IMR-90 (cell line): ENCODE results near the gene GPC5. TPM values are rescaled to one million over a fixed set of nuclear protein-coding genes. Genes with fewer than 3 reads are reported as not detected.

Source experiments
- ATAC-seq: fragments of 200-7000 bp; cut with Tn5 transposase; 2 replicates; pipeline ENCODE4 v1.9.1; 2020; ENCODE audit warnings: low read depth, mild to moderate bottlenecking, moderate library complexity
- BruUV-seq: library from RNA; stranded (reverse); fragments of 400-500 nt; replicated peaks from 2 replicates; lab custom pipeline; 2021; lab: Mats Ljungman, UMichigan
- CTCF ChIA-PET: fragments of 300-600 bp; formaldehyde crosslinking; extraction: SDS; loops from one replicate; lab custom pipeline; 2021; ENCODE audit warnings: antibody characterized with exemption; lab: Yijun Ruan, JAX
- POLR2A ChIA-PET: fragments of 300-600 bp; sonication (Branson Sonifier 250); formaldehyde crosslinking; loops from one replicate; lab custom pipeline; 2022; ENCODE audit warnings: antibody characterized with exemption; ENCODE audit not compliant: unreplicated experiment; lab: Charles Lee
- DNase-seq: peaks from one replicate; pipeline ENCODE4 v3.0.0; 2013
- H2AFZ ChIP-seq: replicated peaks from 2 replicates; pipeline ENCODE3; 2013; ENCODE audit warnings: low read length, mild to moderate bottlenecking; ENCODE audit not compliant: poor library complexity
- H2AK5ac ChIP-seq: 2 replicates; pipeline ENCODE4 v1.6.1; 2013; ENCODE audit warnings: low read depth, low read length, inconsistent platforms
- H2AK9ac ChIP-seq: replicated peaks from 2 replicates; pipeline ENCODE3; 2013; ENCODE audit warnings: mild to moderate bottlenecking, low read depth, low read length, moderate library complexity; ENCODE audit not compliant: poor library complexity
- H2BK120ac ChIP-seq: 2 replicates; pipeline ENCODE4 v1.6.1; 2013; ENCODE audit warnings: low read depth, low read length, inconsistent platforms
- H2BK15ac ChIP-seq: 3 replicates; pipeline ENCODE4 v1.6.1; 2013; ENCODE audit warnings: low read depth, low read length, inconsistent platforms
- H2BK20ac ChIP-seq: 2 replicates; pipeline ENCODE4 v1.6.1; 2013; ENCODE audit warnings: low read depth, mild to moderate bottlenecking, inconsistent platforms, low read length, moderate library complexity
- H2BK5ac ChIP-seq: 2 replicates; pipeline ENCODE4 v1.6.1; 2013; ENCODE audit warnings: mild to moderate bottlenecking, low read depth, low read length, inconsistent platforms; ENCODE audit not compliant: poor library complexity, severe bottlenecking
- H3K14ac ChIP-seq: replicated peaks from 2 replicates; pipeline ENCODE4 v1.6.1; 2013; ENCODE audit warnings: low read depth, low read length, inconsistent platforms
- H3K18ac ChIP-seq: 2 replicates; pipeline ENCODE4 v1.6.1; 2013; ENCODE audit warnings: low read depth, low read length, control low read depth
- H3K23ac ChIP-seq: 2 replicates; pipeline ENCODE4 v1.6.1; 2013; ENCODE audit warnings: low read depth, low read length, inconsistent platforms
- H3K27ac ChIP-seq: 2 replicates; pipeline ENCODE4 v1.5.1; 2013; ENCODE audit warnings: mild to moderate bottlenecking, control low read depth, low read length; ENCODE audit not compliant: insufficient read depth
- H3K27me3 ChIP-seq: 2 replicates; pipeline ENCODE4 v1.6.1; 2013; ENCODE audit warnings: low read length; ENCODE audit not compliant: control insufficient read depth, insufficient read depth
- H3K36me3 ChIP-seq: 2 replicates; pipeline ENCODE4 v1.6.1; 2013; ENCODE audit warnings: low read length, mixed read lengths; ENCODE audit not compliant: control insufficient read depth, insufficient read depth
- H3K4ac ChIP-seq: 2 replicates; pipeline ENCODE4 v1.6.1; 2013; ENCODE audit warnings: low read depth, low read length, inconsistent platforms
- H3K4me1 ChIP-seq: 2 replicates; pipeline ENCODE4 v1.6.1; 2013; ENCODE audit warnings: low read length, mixed read lengths; ENCODE audit not compliant: control insufficient read depth, insufficient read depth
- H3K4me2 ChIP-seq: 2 replicates; pipeline ENCODE4 v1.6.1; 2013; ENCODE audit warnings: low read depth, mild to moderate bottlenecking, control low read depth, low read length, moderate library complexity
- H3K4me3 ChIP-seq: 2 replicates; pipeline ENCODE4 v1.5.1; 2013; ENCODE audit warnings: low read depth, mild to moderate bottlenecking, control low read depth, low read length, moderate library complexity; ENCODE audit not compliant: insufficient read depth
- H3K56ac ChIP-seq: 2 replicates; pipeline ENCODE4 v1.6.1; 2013; ENCODE audit warnings: low read length, inconsistent platforms; ENCODE audit not compliant: insufficient read depth; ENCODE audit errors: extremely low read depth
- H3K79me1 ChIP-seq, 2 experiments: 2 replicates each; pipeline ENCODE4 v1.6.1; 2013; ENCODE audit warnings: low read length in 2 of 2, inconsistent platforms in 1 of 2, low read depth in 1 of 2
- H3K9ac ChIP-seq: 2 replicates; pipeline ENCODE4 v1.6.1; 2013; ENCODE audit warnings: low read depth, low read length, control low read depth
- H3K9me1 ChIP-seq: 2 replicates; pipeline ENCODE4 v1.6.1; 2013; ENCODE audit warnings: low read length, inconsistent platforms; ENCODE audit not compliant: insufficient read depth
- H3K9me3 ChIP-seq: 2 replicates; pipeline ENCODE4 v1.6.1; 2013; ENCODE audit warnings: low read length; ENCODE audit not compliant: control insufficient read depth, insufficient read depth
- H4K20me1 ChIP-seq: 2 replicates; pipeline ENCODE4 v1.6.1; 2013; ENCODE audit warnings: low read length, inconsistent platforms; ENCODE audit not compliant: insufficient read depth
- H4K5ac ChIP-seq: 2 replicates; pipeline ENCODE4 v1.6.1; 2013; ENCODE audit warnings: mild to moderate bottlenecking, low read depth, low read length, control low read depth
- H4K8ac ChIP-seq, 2 experiments: 2 replicates each; pipeline ENCODE4 v1.6.1; 2013; ENCODE audit warnings: low read depth in 2 of 2, low read length in 2 of 2, control low read depth in 1 of 2, inconsistent platforms in 1 of 2
- H4K91ac ChIP-seq: 2 replicates; pipeline ENCODE4 v1.6.1; 2013; ENCODE audit warnings: low read depth, low read length, inconsistent platforms; ENCODE audit not compliant: insufficient read depth
- BHLHE40 ChIP-seq: fragments of 150-350 bp; IDR thresholded peaks from 2 replicates; pipeline ENCODE4 v1.6.1; 2016; ENCODE audit warnings: mild to moderate bottlenecking, low read depth, low read length
- CHD1 ChIP-seq: IDR thresholded peaks from 2 replicates; pipeline ENCODE4 v1.6.1; 2012; ENCODE audit warnings: low read depth, low read length, improper control_type of control experiment
- ELK1 ChIP-seq: fragments of 150-350 bp; IDR thresholded peaks from 2 replicates; pipeline ENCODE4 v1.6.1; 2016; ENCODE audit warnings: low read depth, mild to moderate bottlenecking, low read length, moderate library complexity, borderline replicate concordance
- FOS ChIP-seq: fragments of 150-350 bp; IDR thresholded peaks from 2 replicates; pipeline ENCODE4 v1.6.1; 2016; ENCODE audit warnings: low read depth, low read length
- MAZ ChIP-seq: IDR thresholded peaks from 2 replicates; pipeline ENCODE4 v1.6.1; 2012; ENCODE audit warnings: low read depth, mild to moderate bottlenecking, low read length, improper control_type of control experiment, moderate library complexity, borderline replicate concordance
- MXI1 ChIP-seq: IDR thresholded peaks from 2 replicates; pipeline ENCODE4 v1.6.1; 2012; ENCODE audit warnings: low read depth, mild to moderate bottlenecking, low read length, moderate library complexity, borderline replicate concordance
- NFE2L2 ChIP-seq: fragments of 150-350 bp; IDR thresholded peaks from 2 replicates; pipeline ENCODE4 v1.6.1; 2016; ENCODE audit warnings: low read depth, mild to moderate bottlenecking, low read length
- POLR2A ChIP-seq: IDR thresholded peaks from 2 replicates; pipeline ENCODE4 v1.6.1; 2012; ENCODE audit warnings: mild to moderate bottlenecking, low read depth, low read length
- RAD21 ChIP-seq: IDR thresholded peaks from 2 replicates; pipeline ENCODE4 v1.6.1; 2012; ENCODE audit warnings: low read length, improper control_type of control experiment
- SMC3 ChIP-seq: fragments of 150-350 bp; IDR thresholded peaks from 2 replicates; pipeline ENCODE4 v1.6.1; 2016; ENCODE audit warnings: low read depth, mild to moderate bottlenecking, antibody characterized with exemption, low read length, moderate library complexity
- WGBS, 2 experiments: methylation state at CpG; one replicate each; pipeline versions ENCODE4 v1.1.5 to v1.1.7; 2013; ENCODE audit warnings: missing lambda C conversion rate in 2 of 2; ENCODE audit not compliant: insufficient read length in 1 of 2; ENCODE audit errors: extremely low coverage in 2 of 2; 5-methylcytosine and 5-hydroxymethylcytosine counted together
- dilution Hi-C: fragments of 300-500 bp; cut with HindIII; formaldehyde crosslinking; loops from one replicate; pipeline ENCODE4 v1.14.3; 2018; ENCODE audit warnings: low sequenced_read_pairs; ENCODE audit not compliant: unreplicated experiment
- in situ Hi-C: fragments of 300-500 bp; cut with MboI; formaldehyde crosslinking; loops from 3 replicates; pipeline ENCODE4 v1.14.3; 2019; ENCODE audit warnings: low sequenced_read_pairs, inconsistent platforms, mixed read lengths
- intact Hi-C: fragments of 100-400 bp; cut with micrococcal nuclease; formaldehyde crosslinking; loops from 2 replicates; pipeline ENCODE4 v1.10.0; 2022
- polyA plus RNA-seq, 3 experiments: library from polyadenylated mRNA; depleted of rRNA; stranded (reverse); fragments of >200 nt; gene quantifications; 2 replicates each; pipeline ENCODE4 v1.2.3, GENCODE V29; 2012; ENCODE audit warnings: low replicate concordance in 1 of 3
- total RNA-seq: library from RNA; depleted of rRNA; stranded (reverse); fragments of >200 nt; gene quantifications from 2 replicates; pipeline ENCODE4 v1.2.3, GENCODE V29; 2012
- TF ChIP-seq, protein P1 (sequence below): fragments of 150-350 bp; IDR thresholded peaks from 2 replicates; pipeline ENCODE4 v1.6.1; 2017; ENCODE audit warnings: mild to moderate bottlenecking, antibody characterized with exemption, low read length, low read depth
- TF ChIP-seq, protein P2 (sequence below): conservative IDR thresholded peaks from 2 replicates; pipeline ENCODE4 v1.5.1; 2012; ENCODE audit warnings: mild to moderate bottlenecking, low read depth, low read length, improper control_type of control experiment

The GPC5 gene
- total and polyA plus RNA-seq, 2 of the 4 experiments (the other 2 are of a cell fraction) = 0.94 to 1.8 TPM

- Histone ChIP-seq H2BK5ac (no peak overlapping the region), H4K91ac (no peak overlapping the region), H2AFZ (no peak overlapping the region), H2BK20ac (no peak overlapping the region), H3K14ac (no peak overlapping the region), H2AK9ac (no peak overlapping the region), H3K36me3 (no peaks in the 10 kb centered on the region), H3K27me3 (no peaks in the 10 kb centered on the region), H4K20me1 (no peaks in the 10 kb centered on the region), H3K4me3 (no peak overlapping the region), H3K4me2 (no peak overlapping the region), H3K9me3 (no peaks in the 10 kb centered on the region), H4K5ac (no peak overlapping the region), H2BK120ac (no peak overlapping the region), H3K56ac (no peak overlapping the region), H3K4ac (no peak overlapping the region), H3K9ac (no peak overlapping the region), H3K79me1 (no peaks in the 10 kb centered on the region), H3K9me1 (no peaks in the 10 kb centered on the region), H2AK5ac (no peak overlapping the region), H2BK15ac (no peak overlapping the region), H3K27ac (no peak overlapping the region), H4K8ac (no peak overlapping the region), H3K4me1 (no peaks in the 10 kb centered on the region), H3K23ac (no peak overlapping the region), H3K18ac (no peak overlapping the region)
- intact Hi-C loops = no loop called here
- TF ChIP-seq, protein P1, sequence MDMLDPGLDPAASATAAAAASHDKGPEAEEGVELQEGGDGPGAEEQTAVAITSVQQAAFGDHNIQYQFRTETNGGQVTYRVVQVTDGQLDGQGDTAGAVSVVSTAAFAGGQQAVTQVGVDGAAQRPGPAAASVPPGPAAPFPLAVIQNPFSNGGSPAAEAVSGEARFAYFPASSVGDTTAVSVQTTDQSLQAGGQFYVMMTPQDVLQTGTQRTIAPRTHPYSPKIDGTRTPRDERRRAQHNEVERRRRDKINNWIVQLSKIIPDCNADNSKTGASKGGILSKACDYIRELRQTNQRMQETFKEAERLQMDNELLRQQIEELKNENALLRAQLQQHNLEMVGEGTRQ = no peak
- TF ChIP-seq BHLHE40 (no peak), CHD1 (no peak), RAD21 (no peak), NFE2L2 (no peak), MAZ (no peak), POLR2A (no peak), FOS (no peak), ELK1 (no peak), SMC3 (no peak), MXI1 (no peak)
- TF ChIP-seq, protein P2, sequence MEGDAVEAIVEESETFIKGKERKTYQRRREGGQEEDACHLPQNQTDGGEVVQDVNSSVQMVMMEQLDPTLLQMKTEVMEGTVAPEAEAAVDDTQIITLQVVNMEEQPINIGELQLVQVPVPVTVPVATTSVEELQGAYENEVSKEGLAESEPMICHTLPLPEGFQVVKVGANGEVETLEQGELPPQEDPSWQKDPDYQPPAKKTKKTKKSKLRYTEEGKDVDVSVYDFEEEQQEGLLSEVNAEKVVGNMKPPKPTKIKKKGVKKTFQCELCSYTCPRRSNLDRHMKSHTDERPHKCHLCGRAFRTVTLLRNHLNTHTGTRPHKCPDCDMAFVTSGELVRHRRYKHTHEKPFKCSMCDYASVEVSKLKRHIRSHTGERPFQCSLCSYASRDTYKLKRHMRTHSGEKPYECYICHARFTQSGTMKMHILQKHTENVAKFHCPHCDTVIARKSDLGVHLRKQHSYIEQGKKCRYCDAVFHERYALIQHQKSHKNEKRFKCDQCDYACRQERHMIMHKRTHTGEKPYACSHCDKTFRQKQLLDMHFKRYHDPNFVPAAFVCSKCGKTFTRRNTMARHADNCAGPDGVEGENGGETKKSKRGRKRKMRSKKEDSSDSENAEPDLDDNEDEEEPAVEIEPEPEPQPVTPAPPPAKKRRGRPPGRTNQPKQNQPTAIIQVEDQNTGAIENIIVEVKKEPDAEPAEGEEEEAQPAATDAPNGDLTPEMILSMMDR = no peak
- in situ Hi-C loops = no loop called here
- ChIA-PET POLR2A (no interaction called here), CTCF (no interaction called here)
- DNase-seq = no peak
- dilution Hi-C loops = no loop called here
- no TSS peak for BruUV-seq
- ATAC-seq = no peak
- WGBS, 2 experiments = no CpG with 5 or more reads among the region's 4 CpGs
These were observed 364.5 kb downstream of the GPC5 start for GRCh38 chr13:91762957-91763356.
